Measurements from ENCODE around the gene ARID3A.

DNA sequence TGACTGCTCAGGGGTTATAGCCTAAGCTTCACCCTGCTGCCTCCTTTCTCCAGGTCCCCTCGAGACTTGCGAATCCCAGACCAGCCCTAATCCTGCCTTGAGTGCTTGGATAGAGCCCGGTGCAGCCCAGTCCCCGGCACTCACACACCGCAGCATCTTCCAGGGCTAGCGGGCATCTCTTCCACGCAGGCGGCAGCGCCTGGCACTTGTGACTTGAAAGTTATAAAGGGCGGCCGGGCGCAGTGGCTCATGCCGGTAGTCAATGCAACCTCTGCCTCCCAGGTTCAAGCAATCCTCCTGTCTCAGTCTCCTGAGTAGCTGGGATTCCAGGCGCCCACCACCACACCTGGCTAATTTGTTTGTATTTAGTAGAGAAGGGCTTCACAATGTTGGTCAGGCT lies 60.2 kb downstream of the ARID3A start:
- TF ChIP-seq CTCF (IDR thresholded peaks at IDR 0.05) (no peak), REST (IDR thresholded peaks at IDR 0.05; ENCODE audit: insufficient read depth in 1 of 2, low read depth in 2 of 2, low read length in 1 of 2) (no peak), POLR2AphosphoS5 (IDR thresholded peaks at IDR 0.05; ENCODE audit: low read depth, low read length) (no peak), SIN3A (IDR thresholded peaks at IDR 0.05; ENCODE audit: borderline replicate concordance, insufficient read depth, low read depth, low read length) (no peak), TCF7L2 (IDR thresholded peaks at IDR 0.05; ENCODE audit: low read depth, low read length) (no peak)

All from Panc1 (cell line).